ENCODE results near the gene REEP3. TPM values are rescaled to one million over a fixed set of nuclear protein-coding genes. Genes with fewer than 3 reads are reported as not detected.
"Not testable (repeated sequence)": the region's sequence is repeated elsewhere in the genome, so short reads cannot be mapped to it uniquely, and the experiment has no call there.

The REEP3 gene
- total RNA-seq, 1 experiment from 2014 or later = 135 TPM

GRCh38 chr10:63661347-63661746 is 140.1 kb downstream of the REEP3 start:
- no peaks in the 10 kb centered on the region for H3K9me3 ChIP-seq (ENCODE audit: control insufficient read depth, insufficient read depth, low read depth, low read length)
- no peak overlapping the region for H3K27ac ChIP-seq (ENCODE audit: low read length)
- no TSS peak for BruUV-seq (replicated peaks)
- no peaks in the 10 kb centered on the region for H3K27me3 ChIP-seq (ENCODE audit: control insufficient read depth, insufficient read depth, low read length)
- no peaks in the 10 kb centered on the region for H3K4me1 ChIP-seq (ENCODE audit: control insufficient read depth, insufficient read depth, low read length)
- DNase-seq (ENCODE audit: low read depth, low spot score) = no peak
- no peaks in the 10 kb centered on the region for H3K36me3 ChIP-seq (ENCODE audit: control insufficient read depth, insufficient read depth, low read length)
- TF ChIP-seq POLR2AphosphoS5 (IDR thresholded peaks at IDR 0.05; ENCODE audit: low read depth, low read length) (no peak), REST (IDR thresholded peaks at IDR 0.05; ENCODE audit: insufficient read depth in 1 of 2, low read depth in 2 of 2, low read length in 1 of 2) (no peak), TCF7L2 (IDR thresholded peaks at IDR 0.05; ENCODE audit: low read depth, low read length) (no peak), SIN3A (IDR thresholded peaks at IDR 0.05; ENCODE audit: borderline replicate concordance, insufficient read depth, low read depth, low read length) (no peak), CTCF (IDR thresholded peaks at IDR 0.05) (no peak)
- ChIA-PET POLR2A (no interaction called here), CTCF (no interaction called here)
- in situ Hi-C loops (cut with HindIII; ENCODE audit: low pct_unique_long_range_greater_than_20kb, low sequenced_read_pairs) (no loop called here), intact Hi-C loops (cut with micrococcal nuclease; ENCODE audit: unreplicated experiment) (no loop called here)
- no peak overlapping the region for H3K4me3 ChIP-seq (ENCODE audit: low read depth in 2 of 2, low read length in 2 of 2)
- ATAC-seq = no peak

- TF ChIP-seq TCF7L2 (IDR thresholded peaks at IDR 0.05; ENCODE audit: low read depth, low read length) (no peak), SIN3A (IDR thresholded peaks at IDR 0.05; ENCODE audit: borderline replicate concordance, insufficient read depth, low read depth, low read length) (no peak), REST (IDR thresholded peaks at IDR 0.05; ENCODE audit: insufficient read depth in 1 of 2, low read depth in 2 of 2, low read length in 1 of 2) (no peak), POLR2AphosphoS5 (IDR thresholded peaks at IDR 0.05; ENCODE audit: low read depth, low read length) (no peak), CTCF (IDR thresholded peaks at IDR 0.05) (no peak)
- intact Hi-C loops (cut with micrococcal nuclease; ENCODE audit: unreplicated experiment) (no loop called here), in situ Hi-C loops (cut with HindIII; ENCODE audit: low pct_unique_long_range_greater_than_20kb, low sequenced_read_pairs) (no loop called here)
- ATAC-seq = no peak
- CTCF ChIA-PET = no interaction called here
- H3K9me3 ChIP-seq (ENCODE audit: control insufficient read depth, insufficient read depth, low read depth, low read length) = no peaks in the 10 kb centered on the region
- H3K36me3 ChIP-seq (ENCODE audit: control insufficient read depth, insufficient read depth, low read length) = no peaks in the 10 kb centered on the region
- POLR2A ChIA-PET = interaction anchor here (0.7 kb wide), 1 partner anchor 63 kb away, joined by 6 read pairs; no protein-coding TSS in a partner anchor
- H3K4me3 ChIP-seq (ENCODE audit: low read depth in 2 of 2, low read length in 2 of 2) = no peak overlapping the region
- no peak for DNase-seq (ENCODE audit: low read depth, low spot score)
- no peaks in the 10 kb centered on the region for H3K27me3 ChIP-seq (ENCODE audit: control insufficient read depth, insufficient read depth, low read length)
- no TSS peak for BruUV-seq (replicated peaks)
- H3K27ac ChIP-seq (ENCODE audit: low read length) = no peak overlapping the region
- no peaks in the 10 kb centered on the region for H3K4me1 ChIP-seq (ENCODE audit: control insufficient read depth, insufficient read depth, low read length)
Measured at GRCh38 chr10:63664341-63664885, 143.2 kb downstream of the REEP3 start.

GRCh38 chr10:63665006-63665580 is 143.9 kb downstream of the REEP3 start:
- DNase-seq (ENCODE audit: low read depth, low spot score); H3K4me3 ChIP-seq (ENCODE audit: low read depth in 2 of 2, low read length in 2 of 2); in situ Hi-C loops (cut with HindIII; ENCODE audit: low pct_unique_long_range_greater_than_20kb, low sequenced_read_pairs); H3K9me3 ChIP-seq (ENCODE audit: control insufficient read depth, insufficient read depth, low read depth, low read length); POLR2A ChIA-PET; BruUV-seq (replicated peaks); ATAC-seq; CTCF ChIA-PET; H3K27me3 ChIP-seq (ENCODE audit: control insufficient read depth, insufficient read depth, low read length); H3K4me1 ChIP-seq (ENCODE audit: control insufficient read depth, insufficient read depth, low read length); H3K27ac ChIP-seq (ENCODE audit: low read length); intact Hi-C loops (cut with micrococcal nuclease; ENCODE audit: unreplicated experiment); H3K36me3 ChIP-seq (ENCODE audit: control insufficient read depth, insufficient read depth, low read length): not testable (repeated sequence)
